RWPE2 (cell line): ENCODE results near the gene PCGF2.

Experiments used
- ATAC-seq: fragments of 200-7000 bp; cut with Tn5 transposase; 3 replicates; pipeline ENCODE4 v1.9.1; 2021; ENCODE audit warnings: low read depth
- DNase-seq: peaks from one replicate; pipeline ENCODE4 v3.0.0-alpha.2; 2020; ENCODE audit warnings: low spot score
- H3K27ac ChIP-seq: fragments of 450-650 bp; 2 replicates; pipeline ENCODE4 v1.5.1; 2017; ENCODE audit warnings: mild to moderate bottlenecking; ENCODE audit not compliant: poor library complexity, severe bottlenecking
- H3K27me3 ChIP-seq: fragments of 250-450 bp; sonication (Bioruptor Pico); 2 replicates; pipeline ENCODE4 v1.5.1; 2021; ENCODE audit warnings: mild to moderate bottlenecking, moderate library complexity; ENCODE audit not compliant: insufficient read depth, poor library complexity, severe bottlenecking
- H3K36me3 ChIP-seq: fragments of 250-450 bp; sonication (Bioruptor Pico); 2 replicates; pipeline ENCODE4 v1.5.1; 2020; ENCODE audit warnings: low read depth, mild to moderate bottlenecking, moderate library complexity
- H3K4me1 ChIP-seq: fragments of 250-450 bp; sonication (Bioruptor Pico); 2 replicates; pipeline ENCODE4 v1.5.1; 2021; ENCODE audit warnings: mild to moderate bottlenecking, moderate library complexity; ENCODE audit not compliant: insufficient read depth, poor library complexity, severe bottlenecking
- H3K4me3 ChIP-seq: fragments of 250-450 bp; sonication (Bioruptor Pico); 2 replicates; pipeline ENCODE4 v1.5.1; 2021; ENCODE audit warnings: mild to moderate bottlenecking, moderate library complexity; ENCODE audit not compliant: severe bottlenecking
- H3K9me3 ChIP-seq: fragments of 250-450 bp; sonication (Bioruptor Pico); 2 replicates; pipeline ENCODE4 v1.5.1; 2021; ENCODE audit warnings: mild to moderate bottlenecking, moderate library complexity; ENCODE audit not compliant: severe bottlenecking
- TF ChIP-seq, protein P1 (sequence below): fragments of 450-650 bp; IDR thresholded peaks from one replicate; pipeline ENCODE4 v1.5.1; 2017; ENCODE audit warnings: mild to moderate bottlenecking, moderate library complexity; ENCODE audit not compliant: poor library complexity, severe bottlenecking

PCGF2 gene

DNA sequence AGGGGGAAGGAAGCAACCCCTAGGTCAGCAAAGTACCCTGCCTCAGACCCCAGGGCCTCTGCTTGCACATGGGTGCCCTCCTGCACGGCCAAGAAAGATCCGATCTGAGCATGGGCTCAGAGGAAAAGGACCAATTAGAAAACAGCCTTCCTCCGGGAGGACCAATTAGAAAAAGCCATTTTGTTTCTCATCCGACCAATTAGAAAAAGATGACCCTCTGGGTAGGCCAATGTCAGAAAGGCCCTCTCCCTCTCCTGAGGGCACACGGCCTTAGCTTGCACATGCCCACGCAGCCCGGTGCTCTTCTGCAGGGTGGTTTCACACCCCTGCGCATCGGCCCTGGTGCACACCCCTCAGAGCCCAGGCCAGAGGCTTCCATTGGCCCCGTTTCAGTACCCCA is 23.1 kb downstream of the PCGF2 start:
- ATAC-seq (no peak), DNase-seq (no peak)
- Histone ChIP-seq H3K9me3 (no peaks in the 10 kb centered on the region), H3K36me3 (peaks cover 15% of the 10 kb centered on the region), H3K4me3 (no peak overlapping the region), H3K4me1 (no peaks in the 10 kb centered on the region), H3K27me3 (no peaks in the 10 kb centered on the region), H3K27ac (no peak overlapping the region)
- TF ChIP-seq, protein P1, sequence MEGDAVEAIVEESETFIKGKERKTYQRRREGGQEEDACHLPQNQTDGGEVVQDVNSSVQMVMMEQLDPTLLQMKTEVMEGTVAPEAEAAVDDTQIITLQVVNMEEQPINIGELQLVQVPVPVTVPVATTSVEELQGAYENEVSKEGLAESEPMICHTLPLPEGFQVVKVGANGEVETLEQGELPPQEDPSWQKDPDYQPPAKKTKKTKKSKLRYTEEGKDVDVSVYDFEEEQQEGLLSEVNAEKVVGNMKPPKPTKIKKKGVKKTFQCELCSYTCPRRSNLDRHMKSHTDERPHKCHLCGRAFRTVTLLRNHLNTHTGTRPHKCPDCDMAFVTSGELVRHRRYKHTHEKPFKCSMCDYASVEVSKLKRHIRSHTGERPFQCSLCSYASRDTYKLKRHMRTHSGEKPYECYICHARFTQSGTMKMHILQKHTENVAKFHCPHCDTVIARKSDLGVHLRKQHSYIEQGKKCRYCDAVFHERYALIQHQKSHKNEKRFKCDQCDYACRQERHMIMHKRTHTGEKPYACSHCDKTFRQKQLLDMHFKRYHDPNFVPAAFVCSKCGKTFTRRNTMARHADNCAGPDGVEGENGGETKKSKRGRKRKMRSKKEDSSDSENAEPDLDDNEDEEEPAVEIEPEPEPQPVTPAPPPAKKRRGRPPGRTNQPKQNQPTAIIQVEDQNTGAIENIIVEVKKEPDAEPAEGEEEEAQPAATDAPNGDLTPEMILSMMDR = no peak

DNA sequence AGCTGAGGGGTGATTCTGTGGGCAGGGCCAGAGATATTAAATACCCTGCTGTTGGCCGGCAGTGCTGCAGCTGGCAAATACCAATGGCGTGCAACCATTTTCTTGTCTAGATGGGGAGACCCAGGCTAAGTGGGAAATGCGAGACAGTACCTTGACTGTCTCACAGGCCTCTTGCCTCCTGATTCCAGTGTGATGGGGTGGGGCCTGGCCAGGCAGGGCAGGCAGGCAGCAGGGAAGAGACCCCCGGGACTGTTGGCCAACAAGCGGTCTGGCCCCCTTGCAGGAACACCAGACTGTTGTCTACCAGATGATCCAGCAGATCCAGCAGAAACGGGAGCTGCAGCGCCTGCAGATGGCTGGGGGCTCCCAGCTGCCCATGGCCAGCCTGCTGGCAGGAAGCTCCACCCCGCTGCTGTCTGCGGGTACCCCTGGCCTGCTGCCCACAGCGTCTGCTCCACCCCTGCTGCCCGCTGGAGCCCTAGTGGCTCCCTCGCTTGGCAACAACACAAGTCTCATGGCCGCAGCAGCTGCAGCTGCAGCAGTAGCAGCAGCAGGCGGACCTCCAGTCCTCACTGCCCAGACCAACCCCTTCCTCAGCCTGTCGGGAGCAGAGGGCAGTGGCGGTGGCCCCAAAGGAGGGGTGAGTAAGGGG is 23.7 kb downstream of the PCGF2 start:
- DNase-seq (no peak), ATAC-seq (no peak)
- Histone ChIP-seq H3K27ac (no peak overlapping the region), H3K27me3 (no peaks in the 10 kb centered on the region), H3K9me3 (no peaks in the 10 kb centered on the region), H3K4me1 (no peaks in the 10 kb centered on the region), H3K4me3 (no peak overlapping the region), H3K36me3 (peaks cover 20% of the 10 kb centered on the region)
- TF ChIP-seq, protein P1 = no peak

DNA sequence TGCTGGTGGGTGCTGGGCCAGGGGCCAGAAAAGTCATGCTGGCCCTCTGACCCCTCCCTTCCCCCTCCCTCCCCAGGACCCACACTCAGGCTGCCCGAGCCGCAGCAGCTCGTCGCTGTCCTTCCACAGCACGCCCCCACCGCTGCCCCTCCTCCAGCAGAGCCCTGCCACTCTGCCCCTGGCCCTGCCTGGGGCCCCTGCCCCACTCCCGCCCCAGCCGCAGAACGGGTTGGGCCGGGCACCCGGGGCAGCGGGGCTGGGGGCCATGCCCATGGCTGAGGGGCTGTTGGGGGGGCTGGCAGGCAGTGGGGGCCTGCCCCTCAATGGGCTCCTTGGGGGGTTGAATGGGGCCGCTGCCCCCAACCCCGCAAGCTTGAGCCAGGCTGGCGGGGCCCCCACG is 26.3 kb downstream of the PCGF2 start:
- Histone ChIP-seq H3K36me3 (peaks cover 36% of the 10 kb centered on the region), H3K27me3 (no peaks in the 10 kb centered on the region), H3K4me1 (no peaks in the 10 kb centered on the region), H3K4me3 (no peak overlapping the region), H3K27ac (no peak overlapping the region), H3K9me3 (no peaks in the 10 kb centered on the region)
- no peak for DNase-seq
- no peak for ATAC-seq
- TF ChIP-seq, protein P1 = no peak

DNA sequence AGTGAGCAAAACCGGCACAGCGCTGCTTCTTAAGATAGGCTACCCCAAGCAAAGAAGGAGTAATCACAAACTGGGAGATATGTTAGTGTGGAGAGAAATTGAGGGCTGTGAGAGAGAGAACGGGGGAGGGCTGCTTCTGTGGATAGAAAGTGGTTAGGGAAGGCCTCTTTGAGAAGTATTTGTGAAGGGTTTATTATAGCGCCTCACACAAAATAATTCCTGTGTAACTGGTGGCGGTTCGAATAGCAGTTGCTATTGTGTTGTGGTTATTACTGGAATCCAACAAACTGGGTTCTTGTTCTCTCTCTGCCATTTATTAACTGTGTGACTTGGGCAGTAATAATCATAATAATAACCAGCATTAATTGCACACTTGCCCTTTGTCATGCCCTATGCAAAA is 27.2 kb downstream of the PCGF2 start:
- H3K36me3 ChIP-seq = peaks cover 36% of the 10 kb centered on the region
- no peaks in the 10 kb centered on the region for H3K27me3 ChIP-seq
- H3K4me1 ChIP-seq = no peaks in the 10 kb centered on the region
- H3K4me3 ChIP-seq = no peak overlapping the region
- TF ChIP-seq, protein P1 = no peak
- DNase-seq = no peak
- ATAC-seq = no peak
- no peak overlapping the region for H3K27ac ChIP-seq
- H3K9me3 ChIP-seq = no peaks in the 10 kb centered on the region

DNA sequence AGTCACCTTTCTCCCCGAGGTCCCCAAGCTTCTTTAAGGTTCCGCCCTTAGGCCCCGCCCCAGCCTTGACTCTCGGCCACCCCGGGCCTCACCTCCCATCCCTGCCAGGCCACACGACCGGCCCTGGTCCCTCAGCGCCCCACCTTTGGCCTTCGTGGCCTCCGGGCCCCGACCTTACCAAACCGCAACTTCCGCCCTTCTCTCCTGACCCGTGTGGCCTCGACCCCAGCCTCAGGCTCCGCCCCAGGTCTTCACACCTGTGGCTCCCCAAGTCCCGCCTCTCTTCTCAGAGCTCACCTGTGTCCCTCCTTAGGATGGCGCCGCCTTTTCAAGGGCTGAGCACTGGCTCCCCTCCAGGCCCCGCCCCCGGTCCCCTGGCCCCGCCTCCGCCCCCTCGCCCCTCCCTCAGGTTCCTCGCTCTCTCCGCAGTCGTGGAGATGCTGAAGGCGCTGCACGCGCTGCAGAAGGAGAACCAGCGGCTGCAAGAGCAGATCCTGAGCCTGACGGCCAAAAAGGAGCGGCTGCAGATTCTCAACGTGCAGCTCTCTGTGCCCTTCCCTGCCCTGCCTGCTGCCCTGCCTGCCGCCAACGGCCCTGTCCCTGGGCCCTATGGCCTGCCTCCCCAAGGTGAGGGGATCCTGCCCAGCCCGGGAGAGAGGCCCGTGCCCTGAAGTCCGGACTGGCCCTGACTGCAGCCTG is 28.0 kb downstream of the PCGF2 start:
- H3K36me3 ChIP-seq = peaks cover 41% of the 10 kb centered on the region
- no peak for ATAC-seq
- no peaks in the 10 kb centered on the region for H3K4me1 ChIP-seq
- H3K4me3 ChIP-seq = no peak overlapping the region
- H3K27me3 ChIP-seq = no peaks in the 10 kb centered on the region
- no peak overlapping the region for H3K27ac ChIP-seq
- H3K9me3 ChIP-seq = no peaks in the 10 kb centered on the region
- TF ChIP-seq, protein P1 = no peak
- DNase-seq = no peak
